ENCODE results near the gene WASF1.
A peak's percentile ranks its signal among the peaks of the same experiment; 100 is the strongest.

The WASF1 gene

GRCh38 chr6:110179406-110180227 lies at the start of gene WASF1:
WASF1 (minus strand) TSS chr6:110179670; CDS start chr6:110127601, 52,069 bp downstream.
- peak; percentile 98 for DNase-seq (ENCODE audit: low read depth)

- no peak for DNase-seq (ENCODE audit: low read depth)
These were observed 46.8 kb upstream of the WASF1 start for GRCh38 chr6:110226261-110226660.

- DNase-seq (ENCODE audit: low read depth), result no peak
These were observed 42.3 kb upstream of the WASF1 start for GRCh38 chr6:110221738-110222137.

- no peak for DNase-seq (ENCODE audit: low read depth)
These were observed 37.8 kb upstream of the WASF1 start for GRCh38 chr6:110217266-110217665.

GRCh38 chr6:110216140-110216539 lies 36.7 kb upstream of the WASF1 start:
- no peak for DNase-seq (ENCODE audit: low read depth)

GRCh38 chr6:110214338-110214737 lies 34.9 kb upstream of the WASF1 start:
- DNase-seq (ENCODE audit: low read depth), result no peak

- DNase-seq (ENCODE audit: low read depth), result no peak
These were observed 32.3 kb upstream of the WASF1 start for GRCh38 chr6:110211753-110212152.

- DNase-seq (ENCODE audit: low read depth), result no peak
These were observed 28.2 kb upstream of the WASF1 start for GRCh38 chr6:110207652-110208051.

- no peak for DNase-seq (ENCODE audit: low read depth)
These were observed 21.8 kb upstream of the WASF1 start for GRCh38 chr6:110201151-110201884.

- no peak for DNase-seq (ENCODE audit: low read depth)
These were observed 19.1 kb upstream of the WASF1 start for GRCh38 chr6:110198561-110198960.

- DNase-seq (ENCODE audit: low read depth), result no peak
These were observed 17.4 kb upstream of the WASF1 start for GRCh38 chr6:110196874-110197273.

- no peak for DNase-seq (ENCODE audit: low read depth)
These were observed 16.2 kb upstream of the WASF1 start for GRCh38 chr6:110195639-110196038.

- DNase-seq (ENCODE audit: low read depth), result no peak
These were observed 12.0 kb upstream of the WASF1 start for GRCh38 chr6:110191477-110191876.

GRCh38 chr6:110190726-110191125 lies 11.3 kb upstream of the WASF1 start:
- no peak for DNase-seq (ENCODE audit: low read depth)

- no peak for DNase-seq (ENCODE audit: low read depth)
These were observed 9.3 kb upstream of the WASF1 start for GRCh38 chr6:110188791-110189190.

GRCh38 chr6:110185879-110186278 lies 6.4 kb upstream of the WASF1 start:
- DNase-seq (ENCODE audit: low read depth), result no peak

- no peak for DNase-seq (ENCODE audit: low read depth)
These were observed 3.9 kb upstream of the WASF1 start for GRCh38 chr6:110183292-110183885.

GRCh38 chr6:110181131-110182030 lies 1.9 kb upstream of the WASF1 start:
- no peak for DNase-seq (ENCODE audit: low read depth)

- no peak for DNase-seq (ENCODE audit: low read depth)
These were observed 948 bp upstream of the WASF1 start, which contains the start of gene CDC40 for GRCh38 chr6:110180228-110181008. CDC40 (plus strand) TSS chr6:110180427; CDS start chr6:110180445, 18 bp downstream.

GRCh38 chr6:110178626-110179405 lies 654 bp downstream of the WASF1 start:
- peak; percentile 38 for DNase-seq (ENCODE audit: low read depth)
